GM12865 (cell line): ENCODE results near the gene HDAC3.
A peak's percentile ranks its signal among the peaks of the same experiment; 100 is the strongest.

Experiments
- DNase-seq: peaks from one replicate; pipeline ENCODE4 v3.0.0; 2010; ENCODE audit warnings: low read depth
- H3K4me3 ChIP-seq: 2 replicates; pipeline ENCODE4 v1.5.1; 2011; ENCODE audit warnings: mild to moderate bottlenecking, low read depth, low read length, control low read depth
- TF ChIP-seq, protein P1 (sequence below): IDR thresholded peaks from 2 replicates; pipeline ENCODE4 v1.5.1; 2011; ENCODE audit warnings: low read length, control low read depth, low read depth, inconsistent platforms; ENCODE audit not compliant: insufficient read depth; ENCODE audit errors: missing control alignments

Gene HDAC3

DNA sequence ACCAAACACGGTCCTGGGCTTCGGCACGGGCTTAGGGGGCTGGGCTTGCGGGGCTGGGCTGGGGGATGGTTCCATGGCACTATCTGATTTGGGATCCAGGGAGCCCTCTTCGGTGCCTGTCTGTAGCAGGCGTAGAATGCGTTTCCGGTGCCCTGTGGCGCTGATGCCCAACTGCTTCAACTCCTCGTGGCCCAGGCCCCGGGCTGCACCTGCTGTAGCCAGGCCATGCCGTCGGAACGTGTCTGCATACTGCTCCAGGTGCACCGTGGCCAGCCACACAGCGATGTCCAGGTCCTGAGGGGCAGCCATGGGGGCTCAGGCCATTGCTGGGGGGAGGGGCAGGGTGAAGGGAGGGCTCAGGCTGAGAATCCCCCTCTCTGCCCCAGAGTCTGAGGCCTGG, 43.5 kb upstream of the HDAC3 start:
- TF ChIP-seq, protein P1, sequence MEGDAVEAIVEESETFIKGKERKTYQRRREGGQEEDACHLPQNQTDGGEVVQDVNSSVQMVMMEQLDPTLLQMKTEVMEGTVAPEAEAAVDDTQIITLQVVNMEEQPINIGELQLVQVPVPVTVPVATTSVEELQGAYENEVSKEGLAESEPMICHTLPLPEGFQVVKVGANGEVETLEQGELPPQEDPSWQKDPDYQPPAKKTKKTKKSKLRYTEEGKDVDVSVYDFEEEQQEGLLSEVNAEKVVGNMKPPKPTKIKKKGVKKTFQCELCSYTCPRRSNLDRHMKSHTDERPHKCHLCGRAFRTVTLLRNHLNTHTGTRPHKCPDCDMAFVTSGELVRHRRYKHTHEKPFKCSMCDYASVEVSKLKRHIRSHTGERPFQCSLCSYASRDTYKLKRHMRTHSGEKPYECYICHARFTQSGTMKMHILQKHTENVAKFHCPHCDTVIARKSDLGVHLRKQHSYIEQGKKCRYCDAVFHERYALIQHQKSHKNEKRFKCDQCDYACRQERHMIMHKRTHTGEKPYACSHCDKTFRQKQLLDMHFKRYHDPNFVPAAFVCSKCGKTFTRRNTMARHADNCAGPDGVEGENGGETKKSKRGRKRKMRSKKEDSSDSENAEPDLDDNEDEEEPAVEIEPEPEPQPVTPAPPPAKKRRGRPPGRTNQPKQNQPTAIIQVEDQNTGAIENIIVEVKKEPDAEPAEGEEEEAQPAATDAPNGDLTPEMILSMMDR = no peak
- no peak for DNase-seq
- H3K4me3 ChIP-seq = no peak overlapping the region

DNA sequence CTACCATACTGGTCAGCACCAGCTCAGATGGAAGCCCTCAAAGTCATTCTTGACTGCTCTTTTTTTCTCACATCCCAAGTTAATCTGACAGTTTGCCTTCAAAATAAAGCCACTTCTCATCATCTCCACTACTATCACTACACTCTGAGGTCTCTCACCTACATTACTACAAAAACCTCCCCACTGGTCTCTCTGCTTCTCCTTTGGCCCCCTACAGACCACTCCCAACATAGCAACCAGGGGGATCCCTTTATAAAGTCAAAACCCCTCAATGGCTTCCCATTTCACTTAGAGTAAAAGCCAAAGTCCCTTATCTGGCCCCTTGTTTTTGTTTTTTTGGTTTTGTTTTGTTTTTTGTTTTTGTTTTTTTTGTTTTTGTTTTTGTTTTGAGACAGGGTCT, 40.8 kb upstream of the HDAC3 start:
- no peak for DNase-seq
- no peak overlapping the region for H3K4me3 ChIP-seq
- TF ChIP-seq, protein P1 = peak; percentile 3

DNA sequence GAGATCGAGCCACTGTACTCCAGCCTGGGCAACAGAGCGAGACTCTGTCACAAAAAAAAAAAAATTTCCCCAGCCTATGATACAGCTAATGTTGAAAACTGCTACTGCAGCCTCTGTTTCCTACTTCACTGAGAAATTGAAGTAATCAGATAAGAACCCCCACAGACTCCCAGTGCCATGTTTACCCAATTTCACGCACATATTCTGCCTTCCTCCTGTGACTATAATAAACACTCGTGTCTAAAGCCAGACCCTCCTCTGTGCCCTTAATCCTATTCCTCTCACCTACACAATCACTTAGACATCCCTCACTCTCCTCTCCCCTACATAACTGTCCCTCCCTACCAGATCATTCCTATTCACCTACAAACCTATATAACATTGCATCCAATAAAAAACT, 39.0 kb upstream of the HDAC3 start:
- TF ChIP-seq, protein P1 = no peak
- no peak for DNase-seq
- H3K4me3 ChIP-seq = no peak overlapping the region

GRCh38 chr5:141674747-141675146, 38.1 kb upstream of the HDAC3 start:
- no peak overlapping the region for H3K4me3 ChIP-seq
- TF ChIP-seq, protein P1 = no peak
- DNase-seq = no peak

GRCh38 chr5:141672841-141673813, 36.5 kb upstream of the HDAC3 start:
- DNase-seq = no peak
- no peak overlapping the region for H3K4me3 ChIP-seq
- TF ChIP-seq, protein P1 = no peak

- no peak overlapping the region for H3K4me3 ChIP-seq
- TF ChIP-seq, protein P1 = no peak
- no peak for DNase-seq
These were observed 35.6 kb upstream of the HDAC3 start for GRCh38 chr5:141672071-141672840.
